ENCODE data around the gene ADCY1.
A peak's percentile ranks its signal among the peaks of the same experiment; 100 is the strongest.

ADCY1 gene

DNA sequence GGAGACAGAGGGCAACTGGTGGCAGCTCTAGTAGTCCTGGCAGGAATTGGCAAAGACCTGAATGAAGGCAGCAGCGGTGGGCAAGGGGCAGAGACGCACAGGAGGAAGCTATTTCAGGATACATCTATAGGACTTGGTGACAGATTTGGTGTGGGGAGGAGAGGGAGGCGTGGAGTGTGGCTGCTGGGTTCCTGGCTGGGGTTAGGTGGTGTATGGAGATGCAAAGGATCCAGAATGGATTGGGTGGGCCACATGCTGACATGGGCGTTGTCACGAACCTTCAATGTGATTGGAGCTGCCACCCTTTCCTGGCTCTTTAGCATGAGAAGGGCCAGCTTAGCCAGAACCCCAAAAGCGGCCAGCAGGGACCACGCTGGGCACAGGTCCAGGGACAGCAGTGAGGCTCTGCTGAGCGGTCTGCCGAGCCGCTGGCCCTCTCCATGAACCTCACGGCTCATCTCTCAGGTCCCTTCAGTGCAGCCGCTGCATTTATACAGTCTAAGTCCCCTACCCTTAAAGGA, 10.2 kb upstream of the ADCY1 start:
- TF ChIP-seq CTCF (IDR thresholded peaks at IDR 0.05; ENCODE audit: borderline replicate concordance, control extremely low read depth, extremely low read depth, insufficient read depth, missing control alignments), result no peak
- in situ Hi-C loops (cut with MboI; ENCODE audit: low sequenced_read_pairs, unreplicated experiment), result no loop called here
- peak; percentile 2 for DNase-seq (ENCODE audit: low spot score)

DNA sequence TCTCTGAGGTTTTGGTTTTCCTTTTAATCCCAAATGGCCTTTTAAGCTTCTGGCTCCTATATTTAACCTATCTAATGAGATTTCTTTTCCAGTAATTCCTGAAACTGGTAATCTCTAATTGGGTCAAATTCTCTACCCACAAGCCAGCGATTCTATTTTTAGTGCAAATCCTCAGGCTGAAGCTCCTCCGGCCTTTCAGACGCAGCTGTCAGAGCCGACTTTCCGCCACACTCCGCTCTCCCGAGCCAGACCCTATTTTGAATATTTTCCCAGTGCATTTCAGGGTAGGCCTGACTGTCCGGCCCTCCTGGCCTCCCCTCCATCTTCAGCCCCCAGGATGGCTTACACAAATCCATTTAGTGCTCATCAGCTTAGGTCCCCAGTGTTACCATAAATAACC, 9.7 kb upstream of the ADCY1 start:
- TF ChIP-seq CTCF (IDR thresholded peaks at IDR 0.05; ENCODE audit: borderline replicate concordance, control extremely low read depth, extremely low read depth, insufficient read depth, missing control alignments), result no peak
- DNase-seq (ENCODE audit: low spot score), result no peak
- in situ Hi-C loops (cut with MboI; ENCODE audit: low sequenced_read_pairs, unreplicated experiment), result no loop called here

- in situ Hi-C loops (cut with MboI; ENCODE audit: low sequenced_read_pairs, unreplicated experiment), result no loop called here
- DNase-seq (ENCODE audit: low spot score), result peak; percentile 5
- TF ChIP-seq CTCF (IDR thresholded peaks at IDR 0.05; ENCODE audit: borderline replicate concordance, control extremely low read depth, extremely low read depth, insufficient read depth, missing control alignments), result no peak
These were observed 9.2 kb upstream of the ADCY1 start for GRCh38 chr7:45564886-45565455.

DNA sequence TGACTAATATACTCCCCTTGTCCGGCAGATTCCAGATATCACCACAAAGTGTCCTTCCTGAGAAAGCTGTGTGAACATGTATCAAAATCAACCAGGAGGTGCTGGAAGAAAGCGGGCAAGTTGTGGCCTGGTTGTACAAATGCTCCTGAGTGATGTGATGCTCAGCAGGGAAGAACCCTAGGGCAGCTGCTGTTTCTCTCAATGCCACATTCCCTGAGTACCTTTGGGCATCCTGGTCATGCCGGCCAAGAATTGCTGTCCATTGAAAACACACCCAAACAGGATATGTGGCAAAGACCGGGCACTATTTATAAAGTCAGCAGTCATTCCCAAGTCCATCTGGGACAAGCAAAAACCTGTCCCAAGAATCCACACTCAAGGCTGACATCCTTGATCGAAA, 7.8 kb upstream of the ADCY1 start:
- DNase-seq (ENCODE audit: low spot score), result no peak
- in situ Hi-C loops (cut with MboI; ENCODE audit: low sequenced_read_pairs, unreplicated experiment), result no loop called here
- TF ChIP-seq CTCF (IDR thresholded peaks at IDR 0.05; ENCODE audit: borderline replicate concordance, control extremely low read depth, extremely low read depth, insufficient read depth, missing control alignments), result no peak

- no peak for DNase-seq (ENCODE audit: low spot score)
- no peak for TF ChIP-seq CTCF (IDR thresholded peaks at IDR 0.05; ENCODE audit: borderline replicate concordance, control extremely low read depth, extremely low read depth, insufficient read depth, missing control alignments)
- in situ Hi-C loops (cut with MboI; ENCODE audit: low sequenced_read_pairs, unreplicated experiment), result no loop called here
These were observed 7.2 kb upstream of the ADCY1 start for GRCh38 chr7:45566961-45567360.

DNA sequence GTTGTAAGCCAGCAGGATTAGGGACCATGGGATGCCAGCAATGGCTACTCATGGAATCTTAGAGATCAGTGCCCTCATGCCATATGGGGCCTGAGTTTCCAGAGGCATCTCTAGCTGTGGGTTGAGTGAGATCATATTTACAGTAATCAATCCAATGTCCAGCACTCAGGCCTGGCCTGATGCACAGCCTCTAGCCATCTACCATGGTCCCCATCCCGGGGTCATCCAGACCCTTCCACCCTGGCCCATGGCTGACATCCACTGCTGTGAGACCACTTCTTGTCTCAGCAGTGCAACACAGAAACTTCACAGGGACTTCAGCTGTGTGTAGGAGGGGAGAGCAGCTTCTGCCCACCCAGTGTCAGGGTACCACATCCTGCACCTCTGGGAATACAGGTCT, 6.5 kb upstream of the ADCY1 start:
- TF ChIP-seq CTCF (IDR thresholded peaks at IDR 0.05; ENCODE audit: borderline replicate concordance, control extremely low read depth, extremely low read depth, insufficient read depth, missing control alignments), result no peak
- peak; percentile 6 for DNase-seq (ENCODE audit: low spot score)
- in situ Hi-C loops (cut with MboI; ENCODE audit: low sequenced_read_pairs, unreplicated experiment), result no loop called here
